HT-29 (cell line): ENCODE results near the gene PYCARD. TPM values are rescaled to one million over a fixed set of nuclear protein-coding genes. Genes with fewer than 3 reads are reported as not detected.
"Not testable (repeated sequence)": the region's sequence is repeated elsewhere in the genome, so short reads cannot be mapped to it uniquely, and the experiment has no call there.

Experiments
- DNase-seq: peaks from one replicate; pipeline ENCODE4 v3.0.0-alpha.2; 2015; ENCODE audit warnings: low spot score
- total RNA-seq: library from RNA; depleted of rRNA; stranded (reverse); fragments of >200 nt; shearing (Covaris generic); gene quantifications from 2 replicates; pipeline ENCODE4 v1.2.3, GENCODE V29; 2014

Gene PYCARD
- total RNA-seq, 1 experiment from 2014 or later, result 118 TPM

DNA sequence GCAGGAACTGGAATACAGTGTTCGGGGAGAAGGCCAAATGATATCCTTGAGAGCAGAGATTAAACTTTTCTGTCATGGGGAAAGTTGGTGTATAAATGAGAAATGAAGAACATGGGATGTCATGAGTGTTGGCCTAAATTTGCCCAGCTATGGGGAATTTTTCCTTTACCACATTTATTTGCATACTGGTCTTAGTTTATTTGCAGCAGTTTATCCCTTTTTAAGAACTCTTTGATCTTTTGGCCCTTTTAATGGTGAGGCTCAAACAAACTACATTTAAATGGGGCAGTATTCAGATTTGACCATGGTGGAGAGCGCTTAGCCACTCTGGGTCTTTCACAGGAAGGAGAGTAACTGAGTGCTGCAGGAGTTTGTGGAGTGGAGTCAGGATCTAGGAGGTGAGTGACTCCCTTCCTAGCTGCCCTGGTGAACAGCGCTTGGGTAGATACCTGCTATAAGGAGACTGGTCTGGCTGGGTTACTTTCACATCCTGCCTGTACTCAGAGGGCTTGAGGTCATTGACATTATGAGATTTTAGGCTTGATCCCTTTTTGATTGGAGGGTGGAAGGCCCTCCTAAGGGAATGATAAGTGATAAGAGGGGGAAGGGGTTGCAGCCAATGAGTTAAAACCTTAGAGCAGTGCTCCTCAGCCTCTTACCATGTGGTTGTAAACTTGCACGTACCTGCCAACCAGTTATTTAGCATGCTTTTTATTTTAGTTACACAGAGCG lies 10.7 kb downstream of the PYCARD start:
- DNase-seq, result no peak

DNA sequence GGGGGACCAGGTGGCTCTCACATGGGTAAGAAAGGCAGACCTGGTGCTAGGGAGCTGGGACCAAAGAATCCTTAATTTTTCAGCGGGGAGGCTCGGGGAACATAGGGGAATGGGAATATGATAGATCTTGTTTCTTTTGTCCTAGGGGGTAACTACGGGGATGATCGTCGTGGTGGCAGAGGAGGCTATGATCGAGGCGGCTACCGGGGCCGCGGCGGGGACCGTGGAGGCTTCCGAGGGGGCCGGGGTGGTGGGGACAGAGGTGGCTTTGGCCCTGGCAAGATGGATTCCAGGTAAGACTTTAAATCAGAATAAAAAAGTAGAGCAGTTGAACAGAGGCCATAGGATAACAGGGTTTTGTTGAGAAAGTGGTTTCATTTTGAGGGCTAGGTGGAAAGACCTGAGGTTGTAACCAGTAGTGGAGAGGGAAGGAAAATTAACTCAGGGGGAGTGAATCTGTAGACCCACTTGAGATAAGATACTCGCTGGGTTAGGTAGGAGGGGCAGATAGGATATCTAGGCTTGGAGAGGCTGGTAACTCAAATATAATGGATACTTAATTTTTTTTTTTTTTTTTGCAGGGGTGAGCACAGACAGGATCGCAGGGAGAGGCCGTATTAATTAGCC lies 11.6 kb downstream of the PYCARD start:
- no peak for DNase-seq

DNA sequence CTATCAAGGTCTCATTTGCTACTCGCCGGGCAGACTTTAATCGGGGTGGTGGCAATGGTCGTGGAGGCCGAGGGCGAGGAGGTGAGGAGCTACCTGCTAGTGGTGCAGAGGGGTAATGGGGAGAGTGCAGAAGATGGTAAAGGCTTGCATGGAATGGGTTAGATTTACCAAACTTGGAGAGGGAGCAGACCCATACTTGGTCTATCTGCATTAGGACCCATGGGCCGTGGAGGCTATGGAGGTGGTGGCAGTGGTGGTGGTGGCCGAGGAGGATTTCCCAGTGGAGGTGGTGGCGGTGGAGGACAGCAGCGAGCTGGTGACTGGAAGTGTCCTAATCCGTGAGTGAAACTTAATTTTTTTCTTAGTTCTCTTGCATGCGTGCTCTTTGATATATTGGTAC lies 12.5 kb downstream of the PYCARD start:
- no peak for DNase-seq

DNA sequence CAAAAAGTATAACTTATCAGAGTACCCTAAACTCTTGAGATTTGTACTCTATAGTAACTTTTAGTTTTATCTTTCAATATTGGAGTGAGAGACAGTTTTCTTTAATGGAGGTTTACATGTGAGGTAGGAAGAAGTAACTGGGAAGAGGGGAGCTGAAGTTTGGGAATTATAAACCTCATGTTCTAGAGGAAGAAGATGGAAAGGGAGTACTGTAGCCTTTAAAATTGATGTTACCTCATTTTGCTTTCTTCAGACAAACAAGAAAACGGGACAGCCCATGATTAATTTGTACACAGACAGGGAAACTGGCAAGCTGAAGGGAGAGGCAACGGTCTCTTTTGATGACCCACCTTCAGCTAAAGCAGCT lies 13.2 kb downstream of the PYCARD start:
- no peak for DNase-seq

DNA sequence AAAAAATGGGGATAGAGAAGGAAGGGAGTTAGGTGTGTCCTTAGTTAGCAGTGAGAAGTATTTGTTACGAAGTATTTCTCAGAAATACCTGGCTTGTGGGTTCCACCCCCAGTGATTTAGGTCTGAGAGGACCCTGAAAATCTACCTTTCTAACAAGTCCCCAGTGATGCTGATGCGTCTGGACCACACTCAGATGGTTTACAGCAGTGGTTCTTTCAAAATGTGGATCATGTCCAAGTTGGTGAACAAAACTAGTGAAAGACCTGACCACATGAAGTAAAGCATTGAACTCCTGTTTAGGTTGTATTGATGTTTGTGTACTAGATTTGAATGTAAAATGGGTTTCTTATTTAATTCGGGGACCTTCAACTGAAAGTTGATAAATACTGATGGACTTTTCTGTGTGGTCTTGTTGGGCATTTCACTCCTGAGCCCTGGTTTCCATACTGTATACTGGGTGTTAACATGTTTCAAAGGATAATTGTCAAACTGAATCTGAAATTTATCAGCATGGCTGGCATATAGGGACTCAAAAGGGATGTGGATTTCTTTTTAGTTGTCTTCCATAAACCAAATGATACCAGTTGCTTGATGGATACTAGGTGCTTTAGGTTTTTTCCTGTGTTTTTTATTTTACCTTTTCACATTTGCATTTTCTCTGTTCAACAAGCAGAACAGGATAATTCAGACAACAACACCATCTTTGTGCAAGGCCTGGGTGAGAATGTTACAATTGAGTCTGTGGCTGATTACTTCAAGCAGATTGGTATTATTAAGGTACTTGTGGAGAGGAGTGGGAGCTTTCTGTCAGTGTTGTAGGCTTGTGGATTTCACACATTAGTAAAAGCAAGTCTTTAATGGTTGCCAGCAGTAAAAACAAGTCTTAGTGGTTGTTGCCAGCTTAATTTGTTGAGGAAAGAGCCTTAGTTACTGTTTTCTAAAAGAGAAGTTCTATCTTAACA lies 13.8 kb downstream of the PYCARD start:
- no peak for DNase-seq

DNA sequence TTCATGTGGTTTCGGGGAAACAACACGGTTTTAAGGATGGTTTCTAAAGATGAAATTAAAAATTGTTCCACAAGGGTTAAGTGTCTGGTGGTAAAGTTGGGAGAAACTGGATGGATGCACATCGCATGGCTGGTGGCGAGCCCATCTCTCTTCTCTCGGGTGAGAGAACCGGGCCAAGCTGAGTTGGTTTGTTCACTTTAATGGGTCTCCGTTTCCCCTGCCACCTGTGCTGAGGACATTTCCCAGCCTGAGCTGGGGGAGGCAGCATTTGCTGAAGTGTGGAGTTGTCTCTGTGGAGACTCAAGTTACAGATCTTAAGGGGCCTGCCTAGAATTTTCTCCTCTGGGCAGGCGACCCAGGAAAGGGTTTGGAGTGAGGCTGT lies 14.8 kb downstream of the PYCARD start:
- DNase-seq, result no peak

DNA sequence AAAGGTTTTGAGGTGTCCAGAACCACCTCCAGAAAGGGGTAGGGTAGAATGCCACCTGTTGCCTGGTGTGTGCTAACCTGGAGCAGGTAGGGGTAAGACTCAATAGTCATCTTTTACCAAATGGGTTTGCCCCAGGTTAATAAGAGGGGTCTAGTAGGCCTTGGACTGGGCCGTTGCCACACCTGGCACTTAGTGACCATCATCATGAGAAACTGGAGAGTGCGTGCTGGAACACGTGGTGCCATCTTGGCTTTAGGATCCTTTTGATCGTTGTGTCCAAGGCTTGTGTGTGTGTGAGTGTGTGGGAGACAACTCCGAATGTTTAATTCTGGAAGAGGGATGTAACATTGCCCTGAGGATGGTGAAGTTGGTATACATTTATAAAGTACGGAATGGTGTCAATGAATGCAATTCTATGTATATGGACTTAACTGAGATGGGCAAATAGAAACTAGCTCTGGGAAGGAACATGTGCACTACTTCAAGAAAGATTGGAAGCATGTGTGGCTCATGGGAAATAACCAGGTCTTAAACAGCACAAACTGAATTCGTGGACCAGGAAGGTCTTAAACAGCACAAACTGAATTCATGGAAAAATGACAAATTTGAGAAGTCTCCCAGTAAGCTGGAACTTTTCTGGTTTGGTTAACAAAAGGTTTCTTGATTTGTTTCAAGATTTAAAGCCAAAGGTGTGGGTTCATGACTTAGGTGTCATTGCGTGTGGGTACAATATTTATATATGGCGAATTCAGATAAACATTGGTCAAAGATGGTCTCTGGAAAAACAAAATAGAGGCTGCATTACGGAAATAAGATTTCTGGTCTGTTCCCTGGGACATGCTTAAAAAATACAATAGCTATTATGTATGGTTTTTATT lies 15.4 kb downstream of the PYCARD start:
- no peak for DNase-seq

DNA sequence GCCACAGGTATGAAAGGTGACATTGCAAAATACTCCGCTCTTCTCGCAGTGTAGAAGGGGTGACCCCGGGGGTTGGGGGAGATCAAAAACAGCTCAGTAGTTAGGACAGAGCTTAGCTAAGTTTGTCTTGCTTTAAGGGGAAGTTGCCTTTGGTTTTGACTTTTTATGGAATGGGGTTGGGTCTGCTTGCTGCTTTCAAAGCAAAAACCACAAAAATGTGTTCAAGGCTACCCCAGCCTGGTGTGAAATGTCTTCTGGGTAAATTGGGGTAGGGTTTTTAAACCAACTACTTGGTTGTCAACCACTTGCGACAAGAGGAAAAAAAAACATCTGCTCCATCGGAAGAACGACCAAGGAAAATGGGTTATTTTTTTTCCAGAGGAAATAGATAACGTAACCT lies 16.4 kb downstream of the PYCARD start:
- DNase-seq, result no peak

DNA sequence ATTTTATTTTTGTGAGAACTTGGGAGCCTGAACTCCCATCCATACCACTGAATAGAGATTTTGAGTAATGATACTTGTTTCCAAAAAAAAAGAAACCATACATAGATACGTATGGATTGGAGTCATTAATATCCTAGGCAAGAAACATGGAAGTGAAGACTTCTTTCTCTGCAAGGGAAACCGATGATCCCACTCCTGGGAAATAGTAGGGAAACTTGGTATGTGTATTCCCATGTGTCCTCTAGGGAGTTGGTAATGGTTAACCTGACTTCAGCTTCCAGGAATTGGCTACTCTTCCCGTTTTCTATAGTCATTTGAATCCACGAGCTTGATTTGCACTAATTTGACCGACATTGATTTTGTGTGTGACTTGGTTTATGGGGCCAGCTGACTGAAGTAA lies 17.2 kb downstream of the PYCARD start:
- no peak for DNase-seq

DNA sequence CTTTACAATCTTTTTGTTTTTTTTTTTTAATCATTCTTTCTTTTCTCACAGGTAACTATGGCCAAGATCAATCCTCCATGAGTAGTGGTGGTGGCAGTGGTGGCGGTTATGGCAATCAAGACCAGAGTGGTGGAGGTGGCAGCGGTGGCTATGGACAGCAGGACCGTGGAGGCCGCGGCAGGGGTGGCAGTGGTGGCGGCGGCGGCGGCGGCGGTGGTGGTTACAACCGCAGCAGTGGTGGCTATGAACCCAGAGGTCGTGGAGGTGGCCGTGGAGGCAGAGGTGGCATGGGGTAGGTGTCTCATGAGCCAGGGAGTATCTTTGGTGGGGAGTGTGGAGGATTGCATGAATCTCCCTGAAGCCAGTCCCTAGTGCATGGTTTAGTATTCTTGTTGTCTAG lies 17.7 kb downstream of the PYCARD start:
- no peak for DNase-seq

DNA sequence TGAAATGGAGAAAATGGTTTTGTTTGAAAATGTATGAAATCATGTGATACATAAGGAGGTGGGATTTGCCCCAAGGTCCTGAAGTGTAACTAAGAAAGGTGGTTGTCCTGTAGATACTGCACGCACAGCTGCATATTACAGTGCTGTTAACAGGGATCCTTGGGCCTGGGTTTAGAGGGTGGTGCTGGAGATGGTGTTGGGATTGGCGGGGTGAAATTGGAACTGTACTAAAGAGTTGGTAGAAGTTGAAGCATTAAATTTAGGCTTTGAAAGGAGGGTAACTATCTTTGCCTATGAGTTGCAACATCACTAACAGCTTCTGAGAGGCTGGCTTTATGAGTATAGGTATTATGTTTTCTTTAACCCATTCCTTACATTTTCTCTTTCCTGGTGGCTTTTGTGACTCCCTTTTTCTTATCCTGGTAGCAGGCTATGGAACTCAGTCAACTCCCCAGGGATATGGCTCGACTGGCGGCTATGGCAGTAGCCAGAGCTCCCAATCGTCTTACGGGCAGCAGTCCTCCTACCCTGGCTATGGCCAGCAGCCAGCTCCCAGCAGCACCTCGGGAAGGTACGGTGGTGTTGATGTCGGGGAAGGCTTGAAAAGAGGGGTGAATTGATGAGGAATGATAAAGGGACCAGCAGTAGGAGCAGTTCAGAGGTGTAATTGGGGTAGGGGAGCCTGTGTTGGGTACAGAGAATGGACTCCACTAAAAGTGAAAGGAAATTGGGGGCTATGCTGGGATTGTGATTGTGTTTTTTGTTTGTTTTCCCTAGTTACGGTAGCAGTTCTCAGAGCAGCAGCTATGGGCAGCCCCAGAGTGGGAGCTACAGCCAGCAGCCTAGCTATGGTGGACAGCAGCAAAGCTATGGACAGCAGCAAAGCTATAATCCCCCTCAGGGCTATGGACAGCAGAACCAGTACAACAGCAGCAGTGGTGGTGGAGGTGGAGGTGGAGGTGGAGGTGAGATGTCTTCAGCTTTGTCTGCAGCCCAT lies 18.8 kb downstream of the PYCARD start:
- no peak for DNase-seq

DNA sequence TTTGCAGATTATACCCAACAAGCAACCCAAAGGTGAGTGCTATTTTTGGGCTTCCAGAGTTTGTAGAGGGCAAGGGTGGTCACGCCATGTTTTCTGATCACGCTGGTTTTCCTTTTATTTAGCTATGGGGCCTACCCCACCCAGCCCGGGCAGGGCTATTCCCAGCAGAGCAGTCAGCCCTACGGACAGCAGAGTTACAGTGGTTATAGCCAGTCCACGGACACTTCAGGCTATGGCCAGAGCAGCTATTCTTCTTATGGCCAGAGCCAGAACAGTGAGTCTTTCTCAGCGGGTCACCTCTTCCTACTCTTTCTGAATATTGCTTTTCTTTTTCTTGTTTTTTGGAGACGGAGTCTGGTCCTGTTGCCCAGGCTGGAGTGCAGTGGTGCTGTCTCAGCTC lies 20.2 kb downstream of the PYCARD start:
- no peak for DNase-seq

DNA sequence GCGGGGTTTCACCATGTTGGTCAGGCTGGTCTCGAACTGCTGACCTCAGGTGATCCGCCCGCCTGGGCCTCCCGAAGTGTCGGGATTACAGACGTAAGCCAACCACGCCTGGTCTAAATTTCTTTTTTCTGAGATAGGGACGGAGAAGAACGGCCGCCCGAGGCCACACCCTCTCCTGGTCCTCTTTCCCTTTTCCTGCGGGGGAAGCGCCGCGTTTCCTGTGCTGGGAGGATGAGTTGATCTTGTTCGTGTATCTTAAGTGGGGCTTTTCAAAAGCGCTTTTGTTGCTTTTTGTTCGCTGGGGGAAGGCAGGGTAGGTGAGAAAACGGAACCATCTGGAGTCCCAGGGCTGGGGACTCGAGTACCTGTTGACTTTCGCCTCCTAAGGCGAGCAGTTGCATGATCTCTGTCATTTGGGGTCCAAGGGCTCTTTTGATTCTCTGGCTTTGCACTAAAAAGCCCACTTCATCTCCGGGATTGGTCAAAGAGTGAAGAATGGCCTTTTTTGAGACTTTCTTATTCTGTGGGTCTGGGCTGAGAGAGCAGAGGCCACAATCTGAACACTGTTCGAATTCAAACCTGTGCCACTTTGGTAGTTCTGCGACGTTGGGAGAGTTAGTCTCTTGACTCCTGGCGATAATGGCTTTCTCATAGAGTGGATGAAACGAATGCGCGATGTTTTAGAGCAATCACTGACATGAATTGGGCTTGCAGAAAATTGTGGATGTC lies 21.3 kb downstream of the PYCARD start:
- peak; percentile 22 for DNase-seq

DNA sequence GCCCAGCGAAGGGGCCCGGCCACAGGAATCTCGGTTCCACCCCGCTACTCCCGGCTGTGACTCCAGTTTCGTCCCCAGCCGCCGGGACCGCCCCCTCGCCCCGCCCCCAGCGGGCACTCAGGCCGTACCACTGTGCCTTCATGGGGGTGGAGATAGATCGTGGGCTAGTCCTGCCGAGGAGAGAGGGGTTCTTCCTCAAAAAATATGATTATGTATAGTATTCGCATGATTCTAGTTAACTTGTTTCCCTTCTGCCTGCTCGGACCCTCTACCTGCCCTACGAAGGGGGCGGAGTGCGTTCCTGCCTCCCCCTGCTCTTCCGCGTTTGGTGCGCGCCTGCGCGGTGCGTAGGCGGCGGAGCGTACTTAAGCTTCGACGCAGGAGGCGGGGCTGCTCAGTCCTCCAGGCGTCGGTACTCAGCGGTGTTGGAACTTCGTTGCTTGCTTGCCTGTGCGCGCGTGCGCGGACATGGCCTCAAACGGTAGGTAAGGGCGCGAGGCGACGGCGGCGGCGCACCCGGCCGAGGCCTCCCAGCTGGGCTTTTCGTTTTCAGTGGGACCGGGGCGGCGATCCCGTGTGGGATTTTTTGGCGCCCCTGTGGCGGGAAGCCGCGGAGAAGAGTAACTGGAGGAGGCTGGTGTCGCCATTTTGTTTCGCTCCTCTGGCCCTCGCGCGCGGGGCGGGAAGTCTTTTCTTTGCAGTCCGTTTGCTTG lies 22.7 kb downstream of the PYCARD start, which contains the start of gene FUS:
Gene FUS (plus strand): TSS at position 393 of the 713 bp plus-strand sequence. CDS start 76 bp downstream, at position 469.
- DNase-seq, result peak; percentile 90

DNA sequence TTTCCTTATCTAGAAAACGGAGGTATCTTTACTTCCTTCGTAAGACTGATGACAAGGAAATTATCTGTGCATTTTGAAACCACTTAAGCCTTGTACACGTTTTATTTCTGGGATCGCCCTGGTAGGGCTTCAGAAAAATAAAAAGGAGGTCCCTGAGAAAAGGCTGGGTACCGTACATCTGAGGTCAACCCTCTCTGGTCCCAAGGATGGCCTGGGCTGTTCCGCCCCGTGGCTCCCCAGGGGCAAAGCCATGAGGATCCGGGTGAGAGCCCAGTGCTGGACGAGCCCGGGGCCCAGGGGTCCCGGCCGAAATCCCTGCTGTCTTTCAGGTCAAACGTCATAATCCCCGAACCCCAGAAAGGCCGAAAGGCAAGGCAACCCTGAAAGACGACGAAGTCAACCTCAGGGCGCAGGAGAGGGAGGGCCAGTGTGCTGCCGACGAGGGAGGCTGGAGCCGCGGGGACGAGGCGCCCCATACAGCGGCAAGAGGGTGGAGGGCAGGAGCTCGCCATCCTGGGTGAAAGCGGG lies 23.3 kb downstream of the PYCARD start:
- peak; percentile 29 for DNase-seq

DNA sequence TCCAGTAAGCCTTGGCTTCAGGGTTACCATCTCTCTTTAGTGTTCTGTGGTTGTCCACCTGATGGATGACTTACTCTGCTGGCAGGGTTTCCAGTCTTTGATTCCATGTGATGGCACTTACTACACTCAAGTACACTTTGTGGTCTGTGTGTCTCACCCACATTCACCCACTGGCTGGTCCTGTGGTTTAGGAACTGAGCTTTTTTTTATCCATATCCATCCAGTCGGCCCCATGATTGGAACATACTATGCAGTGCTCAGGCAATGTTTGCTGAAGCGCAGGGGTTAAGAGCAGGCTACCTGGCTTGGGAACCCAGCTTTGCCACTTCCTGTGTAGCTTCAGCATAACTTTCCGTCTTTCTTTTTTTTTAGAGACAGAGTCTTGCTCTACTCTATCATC lies 25.4 kb downstream of the PYCARD start:
- no peak for DNase-seq

DNA sequence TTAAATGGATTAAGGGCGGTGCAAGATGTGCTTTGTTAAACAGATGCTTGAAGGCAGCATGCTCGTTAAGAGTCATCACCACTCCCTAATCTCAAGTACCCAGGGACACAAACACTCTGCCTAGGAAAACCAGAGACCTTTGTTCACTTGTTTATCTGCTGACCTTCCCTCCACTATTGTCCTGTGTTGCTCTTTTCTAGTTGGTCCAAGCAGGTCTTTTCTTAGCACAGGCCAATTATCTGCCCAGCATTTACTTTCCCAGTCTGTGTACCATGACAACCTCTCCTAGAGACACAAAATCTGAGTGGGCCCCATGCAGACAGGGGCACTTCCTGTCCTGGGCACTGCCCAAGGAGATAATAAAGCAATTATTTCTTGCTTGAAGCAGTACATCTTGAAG lies 32.5 kb downstream of the PYCARD start:
- DNase-seq, result not testable (repeated sequence)

DNA sequence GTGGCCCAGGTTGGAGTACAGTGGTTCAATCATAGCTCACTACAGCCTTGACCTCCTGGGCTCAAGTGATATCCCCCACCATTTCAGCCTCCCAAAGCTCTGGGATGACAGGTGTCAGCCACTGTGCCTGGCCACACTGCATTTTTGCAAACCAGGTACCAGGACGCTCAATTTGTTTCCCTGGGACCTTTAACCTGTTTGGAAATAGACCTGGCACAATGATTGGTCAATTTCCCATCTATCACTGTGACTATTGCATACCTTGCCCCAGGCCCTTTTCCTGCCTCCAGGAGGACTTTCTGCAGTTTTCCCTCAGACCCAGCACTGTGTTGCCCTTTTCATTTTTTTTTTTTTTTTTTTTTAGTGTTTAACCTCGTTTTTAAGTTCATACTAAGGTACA lies 33.7 kb downstream of the PYCARD start:
- no peak for DNase-seq
